Measurements from ENCODE around the gene C10orf95.

Gene C10orf95

DNA sequence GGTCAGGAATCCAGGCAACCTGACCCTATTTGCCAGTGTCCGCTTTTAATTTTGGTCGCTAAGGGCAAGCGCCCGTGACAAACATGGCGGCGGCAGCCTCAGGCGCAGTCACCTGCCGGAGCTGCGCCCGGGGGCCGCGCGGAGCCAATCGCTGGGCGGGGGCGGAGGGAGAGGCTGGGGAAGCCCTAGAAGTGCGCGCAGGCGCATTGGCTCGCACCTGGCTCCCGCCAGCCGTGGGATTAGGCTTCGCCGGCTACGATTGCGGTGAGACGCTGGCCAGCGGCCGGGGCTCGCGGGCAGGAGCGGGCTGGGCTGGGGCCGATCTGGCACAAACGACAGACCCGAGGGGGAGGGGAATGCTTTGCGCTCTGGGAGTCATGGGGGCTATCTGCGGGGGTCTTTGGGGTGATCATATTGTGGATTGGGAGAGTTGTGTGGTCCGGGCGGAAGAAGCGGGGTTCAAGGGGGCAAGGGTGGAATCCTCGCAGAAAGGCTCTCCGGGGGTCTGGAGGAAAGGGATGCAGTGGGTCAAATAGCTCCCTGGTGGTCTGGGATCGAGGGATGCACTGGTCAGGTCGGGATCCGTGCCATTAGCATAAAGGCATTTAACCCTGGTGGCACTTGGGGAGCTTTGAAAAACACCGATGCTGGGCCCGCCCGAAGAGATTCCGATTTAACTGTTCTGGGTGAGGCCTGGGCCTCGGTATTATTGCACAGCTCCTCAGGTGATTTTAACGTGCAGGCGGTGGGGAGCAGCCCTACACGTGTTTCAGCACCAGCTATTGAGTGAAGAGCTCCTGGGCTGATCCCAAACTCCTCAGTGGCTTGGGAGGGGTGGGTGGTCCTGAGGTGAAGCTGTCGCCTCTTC lies 10.1 kb upstream of the C10orf95 start (continued):
- 0 out of 2 replicates have a peak, but pooled peaks have one; percentile 26 for TF ChIP-seq ZSCAN18 (tag by site-specific recombination; IDR thresholded peaks at IDR 0.05)
- no peak for TF ChIP-seq EGR2 (tag by site-specific recombination; IDR thresholded peaks at IDR 0.05; ENCODE audit: low read depth)
- peak; percentile 64; the same call in 1 of the 2 replicates for TF ChIP-seq ZNF394 (tag by site-specific recombination; IDR thresholded peaks at IDR 0.05; ENCODE audit: borderline replicate concordance)
- TF ChIP-seq KLF1 (tag by site-specific recombination; IDR thresholded peaks at IDR 0.05): no peak

GRCh38 chr10:102460836-102461186 lies 9.5 kb upstream of the C10orf95 start:
- POLR2A ChIA-PET: interaction anchor here (0.7 to 4.6 kb wide), 6 partner anchors 9 to 65 kb away, joined by 3 to 39 read pairs (median 6); partner anchors contain the start of genes C10orf95, CUEDC2, FBXL15 and NFKB2
- TF ChIP-seq ZNF354C (tag by site-specific recombination; IDR thresholded peaks at IDR 0.05; ENCODE audit: borderline replicate concordance, low read depth) (no peak), HOXD13 (CRISPR knock-in tag; IDR thresholded peaks at IDR 0.05; ENCODE audit: borderline replicate concordance) (no peak), ZNF311 (tag by site-specific recombination; IDR thresholded peaks at IDR 0.05; ENCODE audit: borderline replicate concordance) (no peak), PATZ1 (tag by site-specific recombination; IDR thresholded peaks at IDR 0.05) (no peak), ZNF175 (tag by site-specific recombination; IDR thresholded peaks at IDR 0.05) (no peak), ZNF610 (tag by site-specific recombination; IDR thresholded peaks at IDR 0.05; ENCODE audit: borderline replicate concordance) (no peak), ZNF513 (tag by site-specific recombination; IDR thresholded peaks at IDR 0.05) (no peak)
- TF ChIP-seq, protein P1, sequence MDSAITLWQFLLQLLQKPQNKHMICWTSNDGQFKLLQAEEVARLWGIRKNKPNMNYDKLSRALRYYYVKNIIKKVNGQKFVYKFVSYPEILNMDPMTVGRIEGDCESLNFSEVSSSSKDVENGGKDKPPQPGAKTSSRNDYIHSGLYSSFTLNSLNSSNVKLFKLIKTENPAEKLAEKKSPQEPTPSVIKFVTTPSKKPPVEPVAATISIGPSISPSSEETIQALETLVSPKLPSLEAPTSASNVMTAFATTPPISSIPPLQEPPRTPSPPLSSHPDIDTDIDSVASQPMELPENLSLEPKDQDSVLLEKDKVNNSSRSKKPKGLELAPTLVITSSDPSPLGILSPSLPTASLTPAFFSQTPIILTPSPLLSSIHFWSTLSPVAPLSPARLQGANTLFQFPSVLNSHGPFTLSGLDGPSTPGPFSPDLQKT (IDR thresholded peaks at IDR 0.05; ENCODE audit: borderline replicate concordance, low read depth, low read length): no peak
- TF ChIP-seq, protein P2, sequence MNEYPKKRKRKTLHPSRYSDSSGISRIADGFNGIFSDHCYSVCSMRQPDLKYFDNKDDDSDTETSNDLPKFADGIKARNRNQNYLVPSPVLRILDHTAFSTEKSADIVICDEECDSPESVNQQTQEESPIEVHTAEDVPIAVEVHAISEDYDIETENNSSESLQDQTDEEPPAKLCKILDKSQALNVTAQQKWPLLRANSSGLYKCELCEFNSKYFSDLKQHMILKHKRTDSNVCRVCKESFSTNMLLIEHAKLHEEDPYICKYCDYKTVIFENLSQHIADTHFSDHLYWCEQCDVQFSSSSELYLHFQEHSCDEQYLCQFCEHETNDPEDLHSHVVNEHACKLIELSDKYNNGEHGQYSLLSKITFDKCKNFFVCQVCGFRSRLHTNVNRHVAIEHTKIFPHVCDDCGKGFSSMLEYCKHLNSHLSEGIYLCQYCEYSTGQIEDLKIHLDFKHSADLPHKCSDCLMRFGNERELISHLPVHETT (tag by site-specific recombination; IDR thresholded peaks at IDR 0.05): no peak
- TF ChIP-seq, protein P3, sequence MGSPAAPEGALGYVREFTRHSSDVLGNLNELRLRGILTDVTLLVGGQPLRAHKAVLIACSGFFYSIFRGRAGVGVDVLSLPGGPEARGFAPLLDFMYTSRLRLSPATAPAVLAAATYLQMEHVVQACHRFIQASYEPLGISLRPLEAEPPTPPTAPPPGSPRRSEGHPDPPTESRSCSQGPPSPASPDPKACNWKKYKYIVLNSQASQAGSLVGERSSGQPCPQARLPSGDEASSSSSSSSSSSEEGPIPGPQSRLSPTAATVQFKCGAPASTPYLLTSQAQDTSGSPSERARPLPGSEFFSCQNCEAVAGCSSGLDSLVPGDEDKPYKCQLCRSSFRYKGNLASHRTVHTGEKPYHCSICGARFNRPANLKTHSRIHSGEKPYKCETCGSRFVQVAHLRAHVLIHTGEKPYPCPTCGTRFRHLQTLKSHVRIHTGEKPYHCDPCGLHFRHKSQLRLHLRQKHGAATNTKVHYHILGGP (tag by site-specific recombination; IDR thresholded peaks at IDR 0.05): no peak
- no peak overlapping the region; the same call in 1 of the 2 replicates for H3K27ac ChIP-seq (ENCODE audit: extremely low read depth, low read depth, low read length)
- CTCF ChIA-PET: interaction anchor here (0.7 to 3.9 kb wide), 5 partner anchors 18 to 231 kb away, joined by 3 to 17 read pairs (median 4); no protein-coding TSS in a partner anchor
- no peaks in the 10 kb centered on the region for H3K9me3 ChIP-seq (ENCODE audit: control insufficient read depth, insufficient read depth, low read depth, low read length)
- H3K36me3 ChIP-seq (ENCODE audit: control insufficient read depth in 2 of 2, insufficient read depth in 1 of 2, low read length in 2 of 2): peaks cover 0 to 6% of the 10 kb centered on the region in 2 experiments; a peak in 2 of 3 replicates
- 0 out of 2 replicates have a peak, but pooled peaks cover 2% of the 10 kb centered on the region for H3K4me1 ChIP-seq (ENCODE audit: control insufficient read depth, insufficient read depth, low read length)
- no peak overlapping the region for H3K4me3 ChIP-seq (ENCODE audit: low read depth, low read length)
